HG03097 (cell line): Measurements from ENCODE around the gene NT5DC4.

Experiments used
- ATAC-seq: cut with Tn5 transposase; IDR thresholded peaks from one replicate; pipeline ENCODE4 v1.9.1; 2021; ENCODE audit not compliant: unreplicated experiment, low FRiP score

NT5DC4 gene

GRCh38 chr2:112782234-112782799 lies 61.5 kb downstream of the NT5DC4 start:
- ATAC-seq: peak; percentile 64

- ATAC-seq: no peak
These were observed 62.4 kb downstream of the NT5DC4 start for GRCh38 chr2:112783187-112783714.

- ATAC-seq: no peak
These were observed 63.7 kb downstream of the NT5DC4 start, which contains the start of gene IL1A for GRCh38 chr2:112784199-112785189. Gene IL1A, minus strand, starts transcription at chr2:112784493. Its CDS starts 723 bp downstream, at chr2:112783770.

GRCh38 chr2:112787294-112787693 lies 66.5 kb downstream of the NT5DC4 start:
- ATAC-seq: no peak

GRCh38 chr2:112787729-112788393 lies 67.0 kb downstream of the NT5DC4 start:
- ATAC-seq: no peak

- ATAC-seq: no peak
These were observed 67.8 kb downstream of the NT5DC4 start for GRCh38 chr2:112788653-112789052.
